Measurements from ENCODE around the gene PCBP3. TPM values are rescaled to one million over a fixed set of nuclear protein-coding genes. Genes with fewer than 3 reads are reported as not detected.
"Not testable (repeated sequence)": the region's sequence is repeated elsewhere in the genome, so short reads cannot be mapped to it uniquely, and the experiment has no call there.

Gene PCBP3
- total RNA-seq, 2 experiments from 2014 or later = 1.3 to 2.2 TPM

GRCh38 chr21:45618846-45619485 is 24.6 kb upstream of the PCBP3 start:
- CTCF ChIA-PET = no interaction called here
- H3K9me3 Mint-ChIP-seq (ENCODE audit: low read depth) = no peaks in the 10 kb centered on the region
- H3K4me3 Mint-ChIP-seq = no peak overlapping the region
- H3K27ac Mint-ChIP-seq = no peak overlapping the region
- H3K27me3 Mint-ChIP-seq = peaks cover 21% of the 10 kb centered on the region
- H3K4me1 Mint-ChIP-seq = peaks cover 14% of the 10 kb centered on the region
- ATAC-seq (no peak), DNase-seq (no peak)
- H3K36me3 Mint-ChIP-seq = no peaks in the 10 kb centered on the region

- Mint-ChIP-seq H3K9me3 (ENCODE audit: low read depth) (no peaks in the 10 kb centered on the region), H3K36me3 (no peaks in the 10 kb centered on the region), H3K4me1 (peaks cover 8% of the 10 kb centered on the region), H3K27me3 (peaks cover 26% of the 10 kb centered on the region), H3K4me3 (no peak overlapping the region), H3K27ac (no peak overlapping the region)
- no peak for DNase-seq
- no peak for ATAC-seq
- CTCF ChIA-PET = no interaction called here
Measured at GRCh38 chr21:45620201-45620923, 23.2 kb upstream of the PCBP3 start.

GRCh38 chr21:45621435-45622331 is 21.8 kb upstream of the PCBP3 start:
- H3K9me3 Mint-ChIP-seq (ENCODE audit: low read depth); CTCF ChIA-PET; H3K4me1 Mint-ChIP-seq; ATAC-seq; DNase-seq; H3K27ac Mint-ChIP-seq; H3K4me3 Mint-ChIP-seq; H3K36me3 Mint-ChIP-seq: not testable (repeated sequence)
- H3K27me3 Mint-ChIP-seq = peaks cover 30% of the 10 kb centered on the region

GRCh38 chr21:45622416-45623097 is 21.0 kb upstream of the PCBP3 start:
- H3K4me3 Mint-ChIP-seq = no peak overlapping the region
- H3K9me3 Mint-ChIP-seq (ENCODE audit: low read depth) = no peaks in the 10 kb centered on the region
- H3K4me1 Mint-ChIP-seq = no peaks in the 10 kb centered on the region
- CTCF ChIA-PET = no interaction called here
- no peak for DNase-seq
- peaks cover 37% of the 10 kb centered on the region for H3K27me3 Mint-ChIP-seq
- H3K27ac Mint-ChIP-seq = no peak overlapping the region
- ATAC-seq = no peak
- H3K36me3 Mint-ChIP-seq = no peaks in the 10 kb centered on the region

- ATAC-seq = no peak
- no peak overlapping the region for H3K4me3 Mint-ChIP-seq
- CTCF ChIA-PET = no interaction called here
Measured at GRCh38 chr21:45623436-45623835, 20.1 kb upstream of the PCBP3 start.

GRCh38 chr21:45626127-45626526 is 17.4 kb upstream of the PCBP3 start:
- H3K9me3 Mint-ChIP-seq (ENCODE audit: low read depth); H3K36me3 Mint-ChIP-seq; ATAC-seq; H3K4me1 Mint-ChIP-seq; CTCF ChIA-PET; DNase-seq; H3K27ac Mint-ChIP-seq; H3K4me3 Mint-ChIP-seq: not testable (repeated sequence)
- peaks cover 42% of the 10 kb centered on the region for H3K27me3 Mint-ChIP-seq

More at GRCh38 chr21:45623436-45623835, 20.1 kb upstream of the PCBP3 start:
- no peak for DNase-seq
- Mint-ChIP-seq H3K27ac (no peak overlapping the region), H3K27me3 (peaks cover 44% of the 10 kb centered on the region), H3K4me1 (no peaks in the 10 kb centered on the region), H3K9me3 (ENCODE audit: low read depth) (no peaks in the 10 kb centered on the region), H3K36me3 (no peaks in the 10 kb centered on the region)

- ATAC-seq = no peak
- Mint-ChIP-seq H3K36me3 (no peaks in the 10 kb centered on the region), H3K9me3 (ENCODE audit: low read depth) (no peaks in the 10 kb centered on the region), H3K27me3 (peaks cover 36% of the 10 kb centered on the region), H3K4me3 (no peak overlapping the region), H3K4me1 (peaks cover 5% of the 10 kb centered on the region), H3K27ac (no peak overlapping the region)
- CTCF ChIA-PET = no interaction called here
- no peak for DNase-seq
Measured at GRCh38 chr21:45629046-45629981, 14.2 kb upstream of the PCBP3 start.

- DNase-seq = no peak
- H3K4me3 Mint-ChIP-seq = no peak overlapping the region
- H3K9me3 Mint-ChIP-seq (ENCODE audit: low read depth) = no peaks in the 10 kb centered on the region
- CTCF ChIA-PET = no interaction called here
- no peak for ATAC-seq
- peaks cover 5% of the 10 kb centered on the region for H3K4me1 Mint-ChIP-seq
- H3K36me3 Mint-ChIP-seq = no peaks in the 10 kb centered on the region
- no peak overlapping the region for H3K27ac Mint-ChIP-seq
- peaks cover 27% of the 10 kb centered on the region for H3K27me3 Mint-ChIP-seq
Measured at GRCh38 chr21:45630066-45630694, 13.3 kb upstream of the PCBP3 start.

GRCh38 chr21:45630876-45631275 is 12.6 kb upstream of the PCBP3 start:
- H3K36me3 Mint-ChIP-seq = no peaks in the 10 kb centered on the region
- ATAC-seq = no peak
- CTCF ChIA-PET = no interaction called here
- no peaks in the 10 kb centered on the region for H3K9me3 Mint-ChIP-seq (ENCODE audit: low read depth)
- H3K27ac Mint-ChIP-seq = no peak overlapping the region
- no peak overlapping the region for H3K4me3 Mint-ChIP-seq
- peak; percentile 25 for DNase-seq
- peaks cover 23% of the 10 kb centered on the region for H3K27me3 Mint-ChIP-seq
- H3K4me1 Mint-ChIP-seq = peaks cover 5% of the 10 kb centered on the region

GRCh38 chr21:45631540-45631939 is 12.0 kb upstream of the PCBP3 start:
- Mint-ChIP-seq H3K27me3 (peaks cover 18% of the 10 kb centered on the region), H3K27ac (no peak overlapping the region), H3K9me3 (ENCODE audit: low read depth) (no peaks in the 10 kb centered on the region), H3K36me3 (no peaks in the 10 kb centered on the region), H3K4me1 (peaks cover 5% of the 10 kb centered on the region), H3K4me3 (no peak overlapping the region)
- no peak for DNase-seq
- no peak for ATAC-seq
- CTCF ChIA-PET = no interaction called here

GRCh38 chr21:45632160-45632559 is 11.4 kb upstream of the PCBP3 start:
- no peak overlapping the region for H3K27ac Mint-ChIP-seq
- peaks cover 5% of the 10 kb centered on the region for H3K4me1 Mint-ChIP-seq
- CTCF ChIA-PET = no interaction called here
- no peaks in the 10 kb centered on the region for H3K36me3 Mint-ChIP-seq
- H3K9me3 Mint-ChIP-seq (ENCODE audit: low read depth) = no peaks in the 10 kb centered on the region
- DNase-seq (no peak), ATAC-seq (no peak)
- no peak overlapping the region for H3K4me3 Mint-ChIP-seq
- peaks cover 12% of the 10 kb centered on the region for H3K27me3 Mint-ChIP-seq

GRCh38 chr21:45632637-45633251 is 10.8 kb upstream of the PCBP3 start:
- H3K36me3 Mint-ChIP-seq = no peaks in the 10 kb centered on the region
- CTCF ChIA-PET = no interaction called here
- peaks cover 5% of the 10 kb centered on the region for H3K4me1 Mint-ChIP-seq
- H3K27ac Mint-ChIP-seq = peak overlapping the region; percentile 31
- ATAC-seq (no peak), DNase-seq (no peak)
- no peak overlapping the region for H3K4me3 Mint-ChIP-seq
- no peaks in the 10 kb centered on the region for H3K9me3 Mint-ChIP-seq (ENCODE audit: low read depth)
- peaks cover 9% of the 10 kb centered on the region for H3K27me3 Mint-ChIP-seq
